Ammon's horn (tissue), 1 donor: ENCODE results near the gene TEKT2.

ENCODE experiments used
- DNase-seq: peaks from one replicate; pipeline ENCODE4 v3.0.0-alpha.2; 2016; ENCODE audit warnings: low spot score

TEKT2 gene

DNA sequence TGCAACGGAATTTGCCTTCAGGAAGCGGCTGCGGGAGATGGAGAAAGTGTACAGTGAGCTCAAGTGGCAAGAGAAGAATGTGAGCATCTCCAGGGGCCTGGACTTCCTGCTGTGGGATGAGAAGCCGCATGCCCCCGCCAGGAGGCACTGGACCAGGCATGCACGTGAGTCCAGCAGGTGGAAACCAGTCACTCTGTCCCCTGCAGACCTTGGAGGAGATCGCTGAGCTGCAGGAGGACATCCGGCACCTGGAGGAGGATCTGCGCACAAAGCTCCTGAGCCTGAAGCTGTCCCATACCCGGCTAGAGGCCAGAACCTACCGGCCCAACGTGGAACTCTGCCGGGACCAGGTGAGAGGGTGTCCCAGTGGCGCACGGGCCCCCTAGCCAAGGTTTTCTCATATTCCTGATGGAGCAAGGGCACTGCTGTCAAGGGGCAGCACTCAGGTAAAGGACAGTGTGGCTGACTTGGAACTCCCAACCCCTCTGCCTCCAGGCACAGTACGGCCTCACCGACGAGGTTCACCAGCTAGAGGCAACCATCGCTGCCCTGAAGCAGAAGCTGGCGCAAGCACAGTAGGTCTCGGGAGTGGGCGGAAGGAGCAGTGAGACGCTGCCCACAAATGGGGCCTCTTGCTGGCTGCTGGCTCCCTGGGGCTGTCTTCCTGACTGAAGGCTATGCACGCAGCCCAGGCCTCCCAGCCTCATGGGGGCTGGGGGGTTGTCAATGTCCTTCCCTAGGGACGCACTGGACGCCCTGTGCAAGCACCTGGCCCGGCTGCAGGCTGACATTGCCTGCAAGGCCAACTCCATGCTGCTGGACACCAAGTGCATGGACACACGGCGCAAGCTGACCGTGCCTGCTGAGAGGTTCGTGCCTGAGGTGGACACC lies 3.6 kb downstream of the TEKT2 start:
- DNase-seq: no peak

DNA sequence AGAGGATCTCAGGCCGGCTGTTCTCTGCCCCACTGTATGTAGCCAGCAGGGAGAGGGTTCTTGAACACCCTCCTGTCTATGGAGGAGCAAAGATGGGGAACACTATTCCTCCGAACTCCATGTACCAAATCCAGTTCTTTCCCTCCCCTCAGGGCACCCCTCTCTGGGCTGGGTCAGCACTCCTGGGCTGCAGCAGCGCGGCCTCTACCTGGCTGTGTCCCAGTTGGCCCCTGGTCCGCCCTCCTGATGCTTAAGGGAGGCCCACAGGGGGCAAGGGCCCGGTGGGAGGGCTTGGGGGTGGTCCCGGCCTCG lies 4.3 kb downstream of the TEKT2 start:
- DNase-seq: no peak

DNA sequence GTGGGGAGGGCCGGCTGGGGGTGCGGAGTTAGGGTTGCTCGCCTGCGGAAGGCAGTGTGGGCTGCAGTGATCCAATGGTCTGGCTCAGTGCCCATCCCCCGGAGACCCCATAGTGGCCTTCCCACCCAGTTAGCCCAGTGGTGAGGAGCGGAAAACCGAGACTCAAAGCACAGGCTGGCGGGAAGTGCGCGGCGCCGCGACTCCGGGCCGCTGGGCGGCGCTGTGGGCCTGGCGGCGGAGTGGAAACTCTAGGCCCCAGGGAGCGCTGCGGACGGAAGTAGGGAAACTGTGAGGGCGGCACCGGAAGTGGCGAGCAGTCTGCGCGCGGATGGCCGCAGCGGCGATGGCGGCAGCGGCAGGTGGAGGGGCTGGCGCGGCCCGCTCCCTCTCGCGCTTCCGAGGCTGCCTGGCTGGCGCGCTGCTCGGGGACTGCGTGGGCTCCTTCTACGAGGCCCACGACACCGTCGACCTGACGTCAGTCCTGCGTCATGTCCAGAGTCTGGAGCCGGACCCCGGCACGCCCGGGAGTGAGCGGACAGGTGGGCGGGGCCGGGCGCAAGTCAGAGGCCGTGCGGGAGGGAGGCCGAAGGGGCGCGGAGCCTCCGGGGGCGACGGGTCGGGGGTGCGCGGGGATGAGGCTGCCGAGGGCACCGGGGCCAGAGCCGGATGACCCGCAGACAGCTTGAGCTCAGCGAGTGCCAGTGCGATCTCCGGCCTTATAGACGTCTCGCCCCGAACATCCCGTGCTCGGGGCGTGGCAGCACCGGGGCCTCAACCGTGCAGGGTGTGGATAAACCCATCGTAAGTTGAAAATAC lies 4.9 kb downstream of the TEKT2 start, which contains the start of gene ADPRS:
TSS of gene ADPRS (plus strand) at position 316 of the 816 bp plus-strand sequence. CDS start at position 329, 13 bp downstream.
- peak; percentile 91 for DNase-seq

DNA sequence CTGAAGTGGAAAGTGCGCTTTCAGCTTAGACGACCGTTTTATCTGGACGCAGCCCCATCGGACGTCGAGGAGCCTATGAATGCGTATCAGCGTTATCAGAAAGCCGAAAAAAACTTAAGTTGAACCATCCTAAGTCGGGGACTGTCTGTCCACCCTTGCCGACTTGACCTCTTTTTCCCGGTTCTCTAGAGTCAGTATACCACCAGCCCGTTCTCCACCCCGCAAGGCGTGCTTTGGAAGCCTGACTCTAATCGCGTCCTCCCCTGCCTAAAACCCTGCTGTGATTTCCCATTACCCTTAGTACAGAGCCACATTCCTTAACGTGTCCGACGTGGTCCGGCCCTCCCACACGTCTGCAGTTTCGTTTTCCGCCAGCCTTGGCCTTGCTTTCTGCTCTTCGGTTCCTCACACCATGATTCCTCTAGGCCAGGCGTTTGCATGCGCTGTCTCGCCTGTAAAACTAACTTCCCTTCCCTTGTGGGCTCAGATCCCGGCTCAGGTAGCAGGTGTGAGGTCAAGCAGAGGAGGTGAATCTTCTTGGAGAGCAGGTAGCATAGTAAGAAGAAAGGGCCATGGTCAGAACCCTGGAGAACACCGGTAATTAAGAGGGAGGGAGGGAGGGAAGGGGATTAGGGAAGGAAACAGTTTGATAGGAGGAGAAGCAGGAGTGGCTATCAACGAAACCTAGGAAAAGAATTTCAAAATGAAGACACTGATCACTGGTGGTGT lies 5.7 kb downstream of the TEKT2 start:
- DNase-seq: no peak

DNA sequence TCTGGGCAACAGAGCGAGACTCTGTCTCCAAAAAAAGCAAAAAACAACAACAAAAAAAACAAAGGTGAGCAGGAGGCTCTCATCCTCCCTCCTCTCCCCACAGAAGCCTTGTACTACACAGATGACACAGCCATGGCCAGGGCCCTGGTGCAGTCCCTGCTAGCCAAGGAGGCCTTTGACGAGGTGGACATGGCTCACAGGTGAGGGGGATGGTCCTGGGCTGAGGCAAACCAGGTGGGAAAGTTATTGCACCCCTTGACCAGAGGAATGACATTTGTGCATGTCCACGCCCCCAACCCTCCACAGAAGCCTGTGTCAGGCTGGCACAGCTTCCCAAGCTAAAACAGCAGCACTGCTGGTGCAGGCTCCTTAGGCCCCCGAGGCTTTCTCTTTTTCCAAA lies 7.2 kb downstream of the TEKT2 start:
- no peak for DNase-seq

DNA sequence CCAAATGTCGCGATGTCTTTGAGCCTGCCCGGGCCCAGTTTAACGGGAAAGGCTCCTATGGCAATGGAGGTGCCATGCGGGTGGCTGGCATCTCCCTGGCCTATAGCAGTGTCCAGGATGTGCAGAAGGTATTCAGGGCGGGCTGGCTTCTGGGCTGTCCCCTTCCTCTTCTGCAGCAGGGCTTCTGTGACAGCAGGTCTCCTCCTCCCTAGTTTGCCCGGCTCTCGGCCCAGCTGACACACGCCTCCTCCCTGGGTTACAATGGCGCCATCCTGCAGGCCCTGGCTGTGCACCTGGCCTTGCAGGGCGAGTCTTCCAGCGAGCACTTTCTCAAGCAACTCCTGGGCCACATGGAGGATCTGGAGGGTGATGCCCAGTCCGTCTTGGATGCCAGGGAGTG lies 7.8 kb downstream of the TEKT2 start:
- DNase-seq: no peak

DNA sequence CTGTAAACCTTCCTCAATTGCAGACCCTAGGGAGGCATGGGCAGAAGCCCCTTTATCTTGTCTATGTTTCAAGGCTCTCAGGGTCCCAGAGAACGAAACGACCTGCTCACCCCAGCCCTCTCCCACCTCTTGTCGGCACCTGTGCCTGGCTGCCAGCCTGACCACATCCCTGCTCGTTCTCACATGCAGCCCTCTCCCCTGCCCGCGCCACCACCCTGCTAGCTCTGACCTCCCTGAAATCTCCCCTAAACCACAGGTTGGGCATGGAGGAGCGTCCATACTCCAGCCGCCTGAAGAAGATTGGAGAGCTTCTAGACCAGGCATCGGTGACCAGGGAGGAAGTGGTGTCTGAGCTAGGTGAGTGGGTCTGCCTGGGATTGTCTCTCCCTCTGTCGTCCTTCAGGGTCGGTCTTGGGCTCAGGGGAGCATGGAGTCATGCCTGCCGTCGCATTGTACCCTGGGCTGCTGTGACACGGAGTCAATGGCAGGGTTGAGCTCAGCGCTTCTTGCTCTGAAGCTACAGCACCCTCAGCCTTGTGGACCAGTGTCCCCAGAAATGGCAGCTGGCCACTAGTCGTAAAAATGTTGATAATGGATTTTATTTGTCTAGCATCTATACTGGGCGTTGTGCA lies 8.4 kb downstream of the TEKT2 start:
- DNase-seq: no peak

DNA sequence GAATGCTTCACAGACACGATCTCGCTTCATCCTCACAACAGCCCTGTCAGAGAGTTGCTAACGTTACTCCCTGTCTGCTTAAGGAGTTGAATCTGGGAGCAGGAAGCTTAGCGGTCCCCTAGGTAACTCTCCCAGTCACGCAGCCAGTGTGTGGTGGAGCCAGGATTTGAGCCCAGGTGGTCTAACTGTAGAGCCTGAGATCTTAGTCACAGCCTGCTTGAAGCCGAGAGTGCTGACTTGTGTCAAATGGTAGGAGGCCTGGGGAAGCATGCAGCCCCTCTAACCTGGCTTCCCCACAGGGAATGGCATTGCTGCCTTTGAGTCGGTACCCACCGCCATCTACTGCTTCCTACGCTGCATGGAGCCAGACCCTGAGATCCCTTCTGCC lies 8.9 kb downstream of the TEKT2 start:
- DNase-seq: no peak

DNA sequence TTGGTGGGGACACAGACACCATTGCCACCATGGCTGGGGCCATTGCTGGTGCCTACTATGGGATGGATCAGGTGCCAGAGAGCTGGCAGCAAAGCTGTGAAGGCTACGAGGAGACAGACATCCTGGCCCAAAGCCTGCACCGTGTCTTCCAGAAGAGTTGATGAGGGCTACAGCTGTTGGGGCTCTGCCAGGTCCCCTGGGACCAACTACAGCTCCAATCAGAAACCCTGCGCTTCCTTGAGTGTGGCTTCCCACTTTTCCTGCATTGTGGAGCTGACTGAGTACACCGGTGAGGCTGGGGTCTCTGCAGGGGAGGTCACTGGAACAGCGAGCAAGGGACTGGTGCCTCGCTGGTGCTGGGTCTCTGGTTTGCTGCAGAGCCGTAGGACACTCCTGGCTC lies 9.3 kb downstream of the TEKT2 start:
- DNase-seq: no peak

DNA sequence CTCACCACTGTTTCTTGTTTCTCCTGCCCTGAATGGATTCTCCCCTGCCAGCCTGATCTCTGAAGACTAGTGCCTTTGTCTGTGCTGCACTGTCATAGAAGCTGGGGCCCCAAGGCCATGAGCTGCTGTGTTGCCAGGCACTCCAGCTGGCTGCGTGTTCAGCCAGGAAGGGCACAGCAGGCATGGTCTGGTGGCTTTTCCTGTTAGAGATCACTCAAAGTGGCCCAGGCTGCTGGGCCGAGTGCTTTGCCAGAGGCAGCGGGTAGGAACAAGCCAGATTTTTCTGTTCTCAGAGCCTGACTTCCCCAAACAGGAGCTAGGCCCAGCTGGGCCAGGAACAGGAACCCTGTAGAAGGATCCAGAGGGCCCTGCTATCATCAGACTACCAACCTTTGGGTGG lies 10.0 kb downstream of the TEKT2 start:
- peak; percentile 96 for DNase-seq

DNA sequence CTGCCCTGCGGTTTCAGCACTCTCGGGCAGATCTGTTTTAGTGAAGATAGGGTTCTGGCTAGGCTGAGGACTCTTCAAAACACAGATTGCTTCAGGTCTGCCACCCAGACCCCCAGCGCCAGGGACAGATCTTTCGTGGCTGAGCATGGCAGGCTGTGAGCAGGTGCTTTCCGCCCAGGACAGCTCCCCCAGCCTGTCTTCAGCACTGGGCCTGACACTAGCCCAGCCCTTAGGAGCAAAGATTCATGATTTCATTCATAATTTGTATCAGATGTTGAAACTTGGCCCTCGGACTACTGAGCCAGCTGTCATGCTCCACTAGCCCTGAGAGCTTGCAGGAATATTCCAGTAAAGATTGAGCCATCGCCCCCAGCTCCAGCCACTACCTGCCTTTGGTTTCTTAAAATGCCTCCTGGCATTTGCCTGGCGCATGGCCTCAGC lies 10.7 kb downstream of the TEKT2 start:
- DNase-seq: no peak

DNA sequence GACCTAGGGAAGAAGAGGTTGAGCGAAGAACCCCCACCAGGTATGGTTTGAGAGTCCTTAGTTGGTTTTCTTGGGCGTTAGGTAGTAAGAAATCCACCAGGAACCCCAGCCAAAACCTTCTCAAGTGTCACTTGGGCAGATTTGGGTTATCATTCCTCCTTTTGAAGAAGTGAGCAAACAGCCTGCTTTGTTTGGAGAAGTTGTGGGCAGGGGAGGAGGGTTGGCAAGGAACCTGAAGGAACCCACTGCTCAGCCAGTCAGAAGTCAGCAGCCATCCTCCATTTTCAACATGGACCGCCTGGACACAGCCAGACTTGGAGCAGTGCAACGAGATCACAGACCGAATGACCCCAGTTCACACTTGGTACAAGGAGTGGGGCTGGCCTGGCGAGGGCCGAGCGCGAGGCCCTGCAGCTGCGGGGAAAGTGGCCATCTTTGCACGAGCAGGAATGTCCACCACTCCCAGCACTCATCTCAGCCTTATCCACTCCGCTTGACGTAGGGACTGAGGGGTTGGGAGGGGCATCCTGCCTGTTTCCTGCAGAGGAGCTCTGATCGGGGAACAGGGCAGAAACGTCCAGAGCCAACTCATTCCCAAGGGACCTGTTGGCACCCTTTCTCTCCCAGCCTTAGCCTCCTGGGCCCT lies 12.0 kb downstream of the TEKT2 start:
- DNase-seq: peak; percentile 63

DNA sequence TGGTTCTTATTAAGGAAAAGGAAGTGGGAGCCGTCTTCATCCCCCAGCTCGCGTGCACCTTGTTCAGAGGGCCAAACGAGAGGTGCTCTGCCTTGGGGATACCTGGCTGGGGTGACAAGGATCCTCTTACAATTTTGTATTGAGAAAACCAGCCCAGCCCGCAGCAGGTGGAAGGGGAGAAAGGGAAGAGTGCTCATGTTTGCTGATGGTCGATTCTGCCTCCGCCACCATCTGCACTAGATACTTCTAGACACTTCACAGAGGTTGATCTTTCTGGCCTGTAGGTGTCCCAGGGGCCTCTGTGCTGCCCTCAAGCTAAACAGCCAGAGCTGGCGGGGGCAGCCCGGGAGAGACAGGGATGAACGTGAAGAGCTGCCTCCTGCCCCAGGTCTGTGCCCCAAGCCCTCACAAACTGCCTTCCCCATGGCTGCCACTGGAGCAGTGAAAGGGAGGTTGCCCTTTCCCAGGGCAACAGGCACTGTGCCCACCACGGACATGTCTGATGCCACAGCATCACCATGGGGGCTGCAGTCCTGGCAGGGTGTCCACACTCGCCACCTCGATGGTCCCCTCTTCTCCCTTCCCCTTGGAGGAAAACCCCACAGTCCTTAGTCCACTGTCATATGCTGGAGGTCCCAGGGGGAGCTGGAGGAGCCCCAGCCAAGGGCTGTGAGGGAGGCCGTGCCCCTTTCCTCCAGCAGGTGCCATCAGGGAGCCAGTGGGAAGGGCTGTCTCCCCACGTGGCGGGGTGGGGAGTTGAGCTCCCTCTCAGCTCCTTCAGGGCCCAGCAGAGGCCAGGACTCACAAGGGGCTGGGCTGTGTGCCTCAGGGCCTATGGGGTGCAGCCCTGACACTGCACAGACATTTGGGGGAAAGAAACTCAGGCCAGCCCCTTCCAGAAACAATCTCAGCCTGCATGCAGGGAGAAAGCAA lies 12.9 kb downstream of the TEKT2 start:
- DNase-seq: no peak

DNA sequence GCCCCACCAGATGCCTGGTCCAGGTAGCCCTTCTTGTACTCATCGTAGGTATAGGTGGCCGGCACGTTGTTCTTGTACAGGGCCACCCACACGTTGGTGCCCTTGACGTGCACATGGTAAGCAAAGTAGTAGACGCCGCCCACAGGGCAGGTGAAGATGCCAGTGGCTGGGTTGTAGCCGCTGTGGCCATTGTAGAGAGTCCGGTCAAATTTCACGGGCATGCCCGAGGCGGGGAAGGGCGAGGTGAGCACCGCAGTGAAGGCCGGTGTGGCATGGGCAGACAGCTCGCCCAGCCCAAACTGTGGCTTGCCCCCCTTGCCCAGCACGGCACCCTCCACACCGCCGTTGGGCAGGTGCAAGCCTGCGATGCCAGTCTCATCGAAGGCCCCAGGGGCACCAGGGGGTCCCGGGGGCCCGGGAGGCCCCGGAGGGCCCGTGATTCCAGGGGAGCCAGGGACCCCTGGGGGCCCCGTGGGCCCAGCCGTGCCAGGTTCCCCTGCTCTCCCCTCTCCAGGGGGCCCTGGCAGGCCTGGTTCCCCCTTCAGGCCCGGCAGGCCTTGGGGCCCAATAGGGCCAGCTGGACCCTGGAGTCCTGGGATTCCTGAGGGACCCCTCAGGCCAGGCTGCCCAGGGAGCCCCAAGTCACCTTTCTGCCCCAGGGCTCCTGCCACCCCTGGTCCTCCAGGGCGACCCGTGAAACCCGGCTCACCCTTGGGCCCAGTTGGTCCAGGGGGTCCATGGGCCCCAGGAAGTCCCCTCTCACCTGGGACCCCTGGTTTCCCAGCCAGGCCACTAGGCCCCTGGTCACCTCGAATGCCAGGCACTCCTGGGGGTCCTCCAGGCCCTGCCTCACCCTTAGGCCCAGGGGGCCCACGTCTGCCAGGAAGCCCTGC lies 14.0 kb downstream of the TEKT2 start:
- DNase-seq: no peak

DNA sequence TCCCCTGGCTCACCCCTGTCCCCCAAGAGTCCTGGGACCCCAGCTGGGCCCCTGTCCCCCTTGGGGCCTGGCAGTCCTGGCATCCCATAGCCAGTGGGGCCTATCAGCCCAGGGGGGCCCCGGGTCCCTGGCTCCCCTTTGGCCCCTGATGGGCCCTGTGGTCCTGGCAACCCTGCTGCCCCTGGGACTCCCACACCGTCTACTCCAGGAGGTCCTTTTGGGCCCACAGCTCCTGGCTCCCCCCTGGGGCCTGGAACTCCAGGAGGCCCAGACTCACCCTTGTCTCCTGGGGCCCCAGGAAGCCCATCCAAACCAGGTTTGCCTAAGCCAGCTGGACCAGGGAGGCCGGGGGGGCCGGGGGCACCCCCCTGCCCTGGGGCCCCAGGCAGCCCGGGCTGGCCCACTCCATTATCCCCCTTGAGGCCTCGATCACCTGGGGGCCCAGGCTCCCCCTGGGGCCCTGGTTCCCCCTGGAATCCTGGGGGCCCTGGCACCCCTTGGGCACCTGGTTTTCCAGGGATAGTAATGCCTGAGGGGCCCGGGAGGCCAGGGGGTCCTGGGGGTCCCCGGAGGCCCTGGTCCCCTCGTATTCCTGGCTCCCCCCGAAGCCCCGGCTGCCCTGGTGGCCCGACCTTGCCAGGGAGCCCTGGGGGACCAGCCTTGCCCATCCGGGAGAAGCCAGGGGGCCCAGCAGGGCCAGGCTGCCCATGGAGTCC lies 14.9 kb downstream of the TEKT2 start:
- no peak for DNase-seq

DNA sequence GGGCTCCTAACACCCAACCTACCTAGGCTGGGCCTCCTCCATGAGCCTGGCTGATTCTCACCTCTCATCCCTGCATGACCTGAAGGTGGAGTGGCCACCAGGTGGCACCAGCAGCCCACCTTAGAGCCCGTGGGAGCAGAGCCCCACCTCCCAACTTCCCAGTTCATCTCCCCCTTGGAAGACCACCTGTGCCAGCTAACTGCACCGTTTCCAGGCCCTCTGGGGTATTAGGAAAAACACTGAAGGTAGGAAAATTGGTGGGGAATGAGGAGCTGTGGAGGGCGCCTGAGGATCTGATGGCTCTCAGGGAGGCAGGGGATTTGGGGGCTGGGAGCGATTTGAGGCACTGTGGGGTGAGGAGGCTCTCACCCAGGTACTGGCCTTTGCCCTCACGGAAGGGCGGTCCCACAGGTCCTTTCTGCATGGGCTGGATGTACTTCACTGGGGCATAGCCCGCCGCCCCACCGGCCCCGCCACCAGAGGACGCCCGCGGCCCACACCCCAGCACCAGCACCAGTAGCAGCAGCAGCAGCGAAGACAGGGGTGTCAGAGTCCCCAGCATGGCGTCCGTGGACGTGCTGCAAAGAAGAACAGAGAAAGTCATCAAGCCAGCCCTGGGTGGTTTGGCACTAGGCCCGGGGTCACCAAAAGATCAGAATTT lies 15.9 kb downstream of the TEKT2 start:
- peak; percentile 79 for DNase-seq

DNA sequence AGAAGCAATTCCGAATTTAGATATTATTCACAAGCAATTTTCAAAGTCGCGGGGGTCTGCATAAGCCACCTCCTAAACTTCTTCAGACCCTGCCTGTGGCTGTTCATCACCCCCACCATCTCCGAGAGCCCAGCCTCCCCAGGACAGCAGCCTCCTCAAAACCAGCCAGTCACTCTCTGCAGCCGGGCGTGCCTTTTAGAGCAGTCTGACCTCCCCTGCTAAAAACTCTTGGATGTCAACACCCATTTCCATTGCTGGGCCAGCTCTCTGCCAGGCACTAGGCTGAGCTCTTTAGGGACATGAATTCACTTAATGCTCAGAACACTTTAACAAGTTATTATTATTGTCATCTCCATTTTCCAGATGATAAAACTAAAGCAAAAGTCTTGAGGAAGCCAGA lies 16.5 kb downstream of the TEKT2 start:
- no peak for DNase-seq

DNA sequence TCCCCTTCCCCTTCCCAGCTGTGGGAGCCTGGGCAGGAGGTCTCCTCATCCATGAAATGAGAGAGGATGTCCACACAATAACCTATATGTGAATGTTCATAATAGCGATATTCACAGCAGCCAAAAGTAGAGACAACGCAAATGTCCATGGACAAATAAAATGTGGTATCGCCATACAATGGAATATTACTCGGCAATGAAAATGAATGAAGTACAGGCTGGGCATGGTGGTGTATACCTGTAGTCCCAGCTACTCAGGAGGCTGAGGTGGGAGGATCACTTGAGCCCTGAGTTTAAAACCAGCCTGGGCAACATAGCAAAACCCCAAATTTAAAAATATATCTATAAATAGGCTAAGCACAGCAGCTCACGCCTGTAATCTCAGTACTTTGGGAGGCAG lies 17.7 kb downstream of the TEKT2 start:
- no peak for DNase-seq
